ENCODE data around the gene CNPY4.

The CNPY4 gene

DNA sequence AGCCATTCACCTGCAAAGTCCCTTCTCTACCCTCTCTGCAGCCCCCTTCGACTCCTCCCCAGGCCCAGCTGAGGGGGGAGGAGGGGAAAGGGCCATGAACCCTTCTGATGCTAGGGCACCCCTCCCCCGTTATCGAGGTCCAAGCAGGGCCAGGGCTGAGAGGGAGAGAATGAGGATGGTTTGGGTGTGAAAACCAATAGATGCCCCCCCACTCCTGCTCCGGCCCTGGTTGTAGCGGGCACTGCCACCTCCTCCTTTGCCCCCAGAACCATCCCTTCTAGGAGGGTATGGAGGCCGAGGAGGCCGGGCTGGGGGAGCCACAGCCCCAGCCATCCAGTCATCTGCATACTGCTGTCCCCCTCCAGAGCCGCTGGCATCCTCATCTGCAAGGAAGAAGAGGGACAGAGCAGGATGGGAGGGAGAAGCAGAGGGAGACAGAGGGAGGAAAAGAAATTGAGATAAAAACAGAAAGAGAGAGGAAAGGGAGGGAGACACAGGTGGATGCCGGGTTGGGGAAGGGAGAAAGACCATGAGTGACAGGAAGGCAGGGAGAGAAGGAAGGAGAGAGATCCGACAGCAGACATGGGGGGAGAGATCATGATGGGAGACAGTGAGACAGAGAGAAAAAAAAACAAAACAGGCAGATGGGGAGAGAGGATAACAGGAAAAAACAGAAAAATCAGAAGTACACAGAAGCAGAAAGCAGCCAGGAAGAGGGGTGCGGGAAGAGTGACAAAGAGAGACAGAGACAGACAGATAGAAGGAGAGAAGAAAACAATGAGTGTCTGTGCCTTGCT lies 50.9 kb downstream of the CNPY4 start:
- no peak for DNase-seq

DNA sequence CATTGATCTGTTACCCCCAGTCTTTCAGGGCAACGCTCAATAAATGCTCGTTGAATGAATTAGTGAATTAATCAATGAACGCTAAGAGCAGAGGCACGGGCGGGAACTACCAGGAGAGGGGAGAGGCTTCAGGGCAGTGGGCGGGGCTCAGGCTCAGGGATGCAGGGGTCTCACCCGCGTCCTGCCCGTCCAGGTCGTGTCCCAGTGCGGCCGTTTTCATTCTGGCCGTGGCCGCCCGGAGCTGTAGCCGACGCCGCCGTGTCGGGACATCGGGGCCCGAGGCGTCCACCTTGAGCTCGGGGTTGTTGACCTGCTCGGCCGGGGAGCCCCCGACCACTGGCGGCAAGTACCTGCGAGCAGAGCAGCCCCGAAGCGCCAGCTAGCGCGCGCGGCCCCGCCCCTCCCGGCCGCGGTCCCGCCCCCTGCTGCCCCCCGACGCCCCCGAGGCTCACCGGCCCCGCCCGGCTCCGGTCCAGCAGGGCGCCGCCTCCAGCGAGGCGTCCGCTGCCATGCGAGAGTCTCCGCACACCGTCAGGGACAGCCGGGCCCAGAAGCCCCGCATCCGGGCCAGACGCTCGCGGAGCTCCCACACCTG lies 51.8 kb downstream of the CNPY4 start:
- no peak for DNase-seq

DNA sequence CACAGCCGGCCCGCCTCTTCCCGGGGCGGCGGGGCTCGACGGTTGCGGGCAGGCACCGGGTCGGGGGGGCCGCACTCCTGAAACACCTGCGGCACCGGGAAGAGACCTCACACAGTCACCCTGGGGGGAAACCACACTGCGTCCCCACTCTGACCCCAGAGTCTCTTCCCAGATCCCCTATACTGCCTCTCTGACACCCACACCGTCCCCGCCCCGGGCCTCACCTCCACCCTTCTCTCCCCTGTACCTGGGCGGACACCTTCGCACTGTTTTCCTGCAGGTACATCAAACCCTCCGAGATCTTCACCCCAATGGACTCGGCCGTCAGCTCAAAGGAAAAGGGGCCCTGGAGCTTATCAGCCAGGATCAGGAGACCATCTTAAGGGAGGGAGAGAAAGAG lies 52.4 kb downstream of the CNPY4 start:
- no peak for DNase-seq

- no peak for DNase-seq
Measured at GRCh38 chr7:100173806-100174495, 54.5 kb downstream of the CNPY4 start.

GRCh38 chr7:100174582-100174981 lies 55.1 kb downstream of the CNPY4 start:
- no peak for DNase-seq

Measured in hematopoietic multipotent progenitor cell treated with erythropoietin and hydrocortisone succinate and interleukin-3 and kit ligand, for 4 days (in vitro differentiated cells).